HG03575 (cell line): ENCODE results near the gene ITPR1.

ENCODE experiments used
- ATAC-seq: cut with Tn5 transposase; IDR thresholded peaks from one replicate; pipeline ENCODE4 v1.9.1; 2021; ENCODE audit not compliant: unreplicated experiment, insufficient number of reproducible peaks, low FRiP score; ENCODE audit errors: extremely low read depth

ITPR1 gene

GRCh38 chr3:4864503-4864902, 371.4 kb downstream of the ITPR1 start:
- no peak for ATAC-seq

GRCh38 chr3:4865714-4866113, 372.6 kb downstream of the ITPR1 start:
- ATAC-seq: no peak

- no peak for ATAC-seq
Measured at GRCh38 chr3:4866866-4867265, 373.7 kb downstream of the ITPR1 start.

DNA sequence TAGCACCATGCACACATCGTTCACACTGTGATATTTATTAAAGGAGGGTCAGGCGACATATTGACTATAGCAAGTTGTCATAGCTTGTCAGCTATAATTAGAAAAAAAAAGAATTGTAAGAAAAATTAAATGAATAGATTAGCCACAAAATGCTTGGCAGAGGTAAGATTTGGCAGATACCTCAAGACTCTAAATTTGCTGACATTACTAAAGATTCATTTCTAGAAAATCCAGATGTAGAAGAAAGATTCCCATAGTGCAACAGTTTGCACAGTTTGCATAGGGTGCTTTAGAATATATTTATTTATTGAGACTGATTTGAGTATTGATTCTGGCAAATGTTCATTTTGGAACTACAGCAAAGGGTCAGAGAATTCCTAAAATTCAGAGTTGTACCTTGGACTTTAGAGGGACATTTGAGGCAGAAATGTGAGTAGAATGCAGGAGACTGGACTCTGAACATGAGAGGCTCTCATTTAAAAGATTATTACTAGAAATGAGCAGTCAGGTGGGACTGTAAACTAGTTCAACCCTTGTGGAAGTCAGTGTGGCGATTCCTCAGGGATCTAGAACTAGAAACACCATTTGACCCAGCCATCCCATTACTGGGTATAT, 384.1 kb downstream of the ITPR1 start:
- ATAC-seq: no peak

GRCh38 chr3:4880850-4881249, 387.7 kb downstream of the ITPR1 start:
- no peak for ATAC-seq

DNA sequence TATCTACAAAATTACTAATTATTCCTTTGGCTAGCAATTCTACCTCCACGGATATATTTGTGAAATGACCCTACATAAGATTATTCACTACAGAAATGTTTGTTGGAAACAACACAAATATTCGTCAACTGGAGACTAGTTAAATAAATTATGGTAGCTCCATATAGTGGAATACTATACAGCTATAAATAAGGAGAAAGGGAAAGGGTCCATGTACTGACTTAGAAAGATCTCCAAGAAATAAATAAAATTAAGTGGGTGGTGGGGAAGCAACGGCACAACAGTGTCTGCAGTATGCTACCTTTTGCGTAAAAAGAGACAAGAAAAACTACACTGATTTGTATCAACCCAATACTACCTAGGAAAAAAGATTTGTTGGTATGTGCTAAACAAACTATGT, 389.4 kb downstream of the ITPR1 start:
- ATAC-seq: no peak

- no peak for ATAC-seq
Measured at GRCh38 chr3:4883011-4883410, 389.9 kb downstream of the ITPR1 start.

DNA sequence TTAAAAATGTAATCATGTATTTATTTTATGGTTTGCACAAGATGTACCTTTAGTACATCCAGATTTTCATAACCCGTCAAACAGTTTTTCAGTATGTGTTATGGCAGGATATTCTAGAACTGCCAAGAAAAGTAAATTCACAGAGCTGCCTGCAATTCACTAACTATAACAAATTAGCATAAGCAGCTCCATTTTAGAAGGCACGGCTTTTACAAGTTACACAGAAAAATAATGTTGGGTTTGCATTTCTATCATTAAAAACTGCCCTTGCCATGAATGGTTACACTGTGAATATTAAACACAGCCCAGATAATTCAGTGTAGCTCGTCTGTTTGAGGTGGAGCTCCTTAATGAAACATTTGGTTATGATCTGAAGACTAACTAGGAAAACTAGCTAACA, 391.7 kb downstream of the ITPR1 start:
- ATAC-seq: no peak

DNA sequence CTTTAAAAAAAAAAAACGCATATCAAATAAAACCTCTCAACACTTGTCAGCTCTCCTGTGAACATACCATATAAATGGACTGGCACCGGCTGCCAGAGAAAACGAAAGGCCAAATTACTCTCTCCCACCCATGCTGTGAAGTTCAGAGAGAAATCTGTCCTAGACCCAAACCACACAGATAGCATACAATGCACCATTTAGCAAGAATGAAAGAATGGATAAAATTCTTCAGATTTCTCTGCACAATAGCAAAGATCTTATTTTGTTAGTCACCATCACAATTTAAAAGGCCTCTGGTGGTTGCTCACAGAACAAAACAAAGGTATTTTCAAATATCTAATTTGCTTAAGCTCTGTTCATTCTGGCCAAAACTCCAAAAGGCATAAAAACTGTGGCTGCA, 392.2 kb downstream of the ITPR1 start:
- no peak for ATAC-seq

DNA sequence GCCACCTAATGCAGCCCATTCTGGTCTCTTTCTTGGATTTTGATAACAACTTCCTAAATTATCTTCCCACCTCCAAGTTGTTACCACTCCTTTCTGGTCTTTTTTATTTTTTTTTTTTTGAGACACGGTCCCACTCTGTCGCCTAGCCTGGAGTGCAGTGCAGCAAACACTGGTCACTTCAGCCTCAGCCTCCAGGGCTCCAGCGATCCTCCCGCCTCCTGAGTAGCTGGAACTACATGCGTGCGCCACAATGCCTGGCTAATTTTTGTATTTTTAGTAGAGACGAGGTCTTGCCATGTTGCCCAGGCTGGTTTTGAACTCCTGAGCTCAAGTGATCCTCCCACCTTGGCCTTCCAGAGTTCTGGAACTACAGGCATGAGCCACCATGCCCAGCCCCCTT, 393.3 kb downstream of the ITPR1 start:
- no peak for ATAC-seq

- ATAC-seq: no peak
Measured at GRCh38 chr3:4887177-4887576, 394.0 kb downstream of the ITPR1 start.

DNA sequence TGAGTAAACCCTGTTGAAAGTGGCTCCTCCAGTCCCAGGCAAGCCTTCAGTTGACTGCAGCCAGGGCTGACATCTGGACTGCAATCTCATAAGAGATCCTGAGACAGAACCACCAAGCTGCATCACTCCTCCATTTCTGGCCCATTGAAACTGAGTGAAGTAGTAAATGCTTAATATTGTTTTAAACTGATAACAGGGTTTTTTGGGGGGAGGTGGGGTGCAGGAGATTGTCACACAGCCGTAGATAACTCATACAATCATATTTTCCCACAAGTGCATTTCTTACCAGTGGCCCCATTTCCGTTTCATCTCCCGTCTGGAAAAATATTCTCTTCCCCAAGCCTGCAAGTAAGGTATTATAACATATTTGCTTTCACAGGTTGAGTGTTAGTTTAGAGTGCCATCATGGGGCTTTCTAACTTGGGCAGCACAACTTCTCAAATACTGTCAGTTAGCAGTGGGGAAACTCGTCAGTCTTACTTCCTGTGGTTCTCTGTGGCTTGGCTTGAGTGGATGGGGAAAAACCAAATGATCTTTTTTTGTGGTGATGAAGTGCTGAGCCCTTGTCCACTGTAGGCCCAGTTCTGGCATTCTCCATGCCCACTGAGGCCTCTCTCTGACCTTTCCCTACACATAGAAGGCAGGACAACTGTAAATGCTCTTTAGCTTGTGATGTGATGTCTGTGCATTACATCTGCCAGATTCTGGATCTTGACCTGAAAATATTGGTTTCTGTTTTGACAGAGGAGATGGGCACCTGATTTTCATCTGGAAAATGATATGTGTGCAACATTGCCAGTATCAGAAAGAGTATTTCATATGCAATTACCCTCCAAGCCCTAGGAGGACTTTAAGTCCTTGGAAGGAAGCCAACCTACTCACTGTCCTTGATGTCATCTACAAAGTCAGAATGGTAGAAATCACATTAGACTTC, 396.0 kb downstream of the ITPR1 start:
- peak; percentile 70 for ATAC-seq

DNA sequence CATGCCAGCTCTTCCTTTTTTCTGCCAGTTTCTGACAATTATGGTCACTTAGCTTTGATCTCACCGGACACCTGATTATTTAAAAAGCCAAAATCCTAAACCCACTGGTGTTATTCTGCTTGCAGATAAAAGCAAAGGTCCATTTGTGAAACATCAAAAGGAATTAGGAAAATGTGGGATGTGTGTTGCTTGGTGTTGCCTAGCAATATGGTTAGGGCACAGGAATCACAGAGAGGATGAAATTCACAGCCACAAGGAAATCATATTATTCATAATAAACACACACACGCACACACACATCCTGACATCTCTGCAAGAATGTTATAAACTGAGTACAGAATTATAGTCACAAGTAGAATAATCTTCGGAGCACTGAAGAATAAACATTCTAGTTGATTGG, 396.7 kb downstream of the ITPR1 start:
- ATAC-seq: no peak

DNA sequence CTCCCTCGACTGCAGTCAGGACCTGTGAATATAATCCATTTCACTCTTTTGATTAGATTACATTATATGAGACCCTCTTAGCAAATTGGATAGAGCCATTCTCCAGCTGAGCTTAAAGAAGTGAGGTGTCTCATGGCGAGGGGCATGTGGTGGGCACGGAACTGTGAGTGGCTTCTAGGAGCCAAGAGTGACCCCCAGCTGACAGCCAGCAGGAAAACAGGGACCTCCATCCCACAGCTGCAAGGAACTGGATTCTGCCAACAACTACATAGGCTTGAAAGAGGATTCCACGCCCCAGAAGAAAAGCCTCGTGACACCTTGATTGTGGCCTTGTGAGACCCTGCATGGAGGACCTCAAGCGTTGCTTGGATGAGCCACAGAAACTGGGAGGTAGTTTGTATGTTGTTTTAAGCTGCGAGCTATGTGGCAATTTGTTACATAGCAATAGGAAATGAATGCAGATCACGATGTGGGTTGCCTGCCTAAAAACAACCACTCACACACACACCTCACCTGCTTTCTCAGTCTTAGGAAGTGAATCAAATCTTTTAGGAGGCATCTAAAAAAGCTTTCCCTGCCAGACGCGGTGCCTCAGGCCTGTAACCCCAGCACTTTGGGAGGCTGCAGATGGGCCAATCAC, 401.9 kb downstream of the ITPR1 start:
- ATAC-seq: no peak

DNA sequence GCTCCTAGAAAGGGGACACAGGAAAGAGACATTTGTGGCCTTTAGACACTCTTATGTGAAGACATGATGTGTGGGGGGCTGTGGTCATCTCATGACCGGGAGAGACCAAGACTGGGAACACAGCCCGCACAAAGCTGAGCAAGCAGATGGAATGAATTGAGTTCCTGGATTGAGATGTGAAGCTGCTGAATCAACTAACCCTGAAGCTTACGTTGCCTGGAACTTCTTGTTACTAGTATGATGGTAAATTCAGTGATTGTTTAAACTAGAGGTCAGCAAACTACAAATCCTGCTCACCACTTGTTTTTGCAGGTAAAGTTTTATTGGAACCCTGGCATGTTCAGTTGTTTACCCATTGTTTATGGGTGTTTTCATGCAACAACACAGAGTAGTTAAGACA, 402.7 kb downstream of the ITPR1 start:
- no peak for ATAC-seq
